PC-3 (cell line): Measurements from ENCODE around the gene MAGEA3. TPM values are rescaled to one million over a fixed set of nuclear protein-coding genes. Genes with fewer than 3 reads are reported as not detected.
A peak's percentile ranks its signal among the peaks of the same experiment; 100 is the strongest.
"Not testable (repeated sequence)": the region's sequence is repeated elsewhere in the genome, so short reads cannot be mapped to it uniquely, and the experiment has no call there.

Experiments used
- ATAC-seq: fragments of 200-7000 bp; cut with Tn5 transposase; 2 replicates; pipeline ENCODE4 v1.9.1; 2020; ENCODE audit warnings: mild to moderate bottlenecking, moderate library complexity
- BruUV-seq: library from RNA; stranded (reverse); fragments of 400-500 nt; replicated peaks from 2 replicates; lab custom pipeline; 2021; lab: Mats Ljungman, UMichigan
- CTCF ChIA-PET: fragments of 300-600 bp; sonication (Branson Sonifier 250); formaldehyde crosslinking; loops from one replicate; lab custom pipeline; 2022; ENCODE audit warnings: antibody characterized with exemption; lab: Charles Lee
- POLR2A ChIA-PET: fragments of 300-600 bp; sonication (Branson Sonifier 250); formaldehyde crosslinking; loops from one replicate; lab custom pipeline; 2022; ENCODE audit warnings: antibody characterized with exemption; ENCODE audit not compliant: unreplicated experiment; lab: Charles Lee
- DNase-seq: peaks from one replicate; pipeline ENCODE4 v3.0.0-alpha.2; 2015
- H2AFZ ChIP-seq: fragments of 300-600 bp; sonication (generic); 2 replicates; pipeline ENCODE4 v1.6.0; 2016; ENCODE audit warnings: antibody characterized with exemption, low read length
- H3F3A ChIP-seq: fragments of 300-600 bp; sonication (generic); one replicate; pipeline ENCODE4 v1.6.0; 2017; ENCODE audit warnings: antibody characterized with exemption, low read length, control low read depth, mild to moderate bottlenecking; ENCODE audit not compliant: unreplicated experiment
- H3K27ac ChIP-seq: fragments of 300-600 bp; sonication (generic); 2 replicates; pipeline ENCODE4 v1.5.1; 2016; ENCODE audit warnings: mild to moderate bottlenecking, low read length
- H3K27me3 ChIP-seq: fragments of 300-600 bp; sonication (generic); 2 replicates; pipeline ENCODE4 v1.6.1; 2016; ENCODE audit warnings: low read length, mixed read lengths
- H3K36me3 ChIP-seq: fragments of 300-600 bp; sonication (generic); 2 replicates; pipeline ENCODE4 v1.6.1; 2016; ENCODE audit warnings: low read depth, mixed run types, low read length, mixed read lengths
- H3K4me1 ChIP-seq: fragments of 300-600 bp; sonication (generic); 2 replicates; pipeline ENCODE4 v1.5.1; 2016; ENCODE audit warnings: low read length; ENCODE audit not compliant: insufficient read depth
- H3K4me2 ChIP-seq: fragments of 300-600 bp; sonication (generic); 2 replicates; pipeline ENCODE4 v1.6.0; 2016; ENCODE audit warnings: low read length
- H3K4me3 ChIP-seq: fragments of 300-600 bp; sonication (generic); 2 replicates; pipeline ENCODE4 v1.5.1; 2016; ENCODE audit warnings: mild to moderate bottlenecking, low read length, mixed read lengths
- H3K79me2 ChIP-seq: fragments of 300-600 bp; sonication (generic); 2 replicates; pipeline ENCODE4 v1.6.1; 2017; ENCODE audit warnings: low read length, mixed read lengths
- H3K9ac ChIP-seq: fragments of 300-600 bp; sonication (generic); 2 replicates; pipeline ENCODE4 v1.6.0; 2016; ENCODE audit warnings: mild to moderate bottlenecking, low read length
- H3K9me2 ChIP-seq: fragments of 300-600 bp; sonication (generic); replicated peaks from 2 replicates; pipeline ENCODE4 v1.6.1; 2016; ENCODE audit warnings: mixed run types, low read length, mixed read lengths
- H3K9me3 ChIP-seq: fragments of 300-600 bp; sonication (generic); 2 replicates; pipeline ENCODE4 v1.6.1; 2016; ENCODE audit warnings: low read length, mixed read lengths
- H4K20me1 ChIP-seq: fragments of 300-600 bp; sonication (generic); 2 replicates; pipeline ENCODE4 v1.6.1; 2016; ENCODE audit warnings: low read length, mixed read lengths
- EZH2 ChIP-seq: fragments of 300-600 bp; sonication (generic); IDR thresholded peaks from one replicate; pipeline ENCODE4 v1.6.1; 2017; ENCODE audit warnings: antibody characterized with exemption, mild to moderate bottlenecking, low read length; ENCODE audit not compliant: unreplicated experiment
- EZH2phosphoT487 ChIP-seq: fragments of 300-600 bp; sonication (generic); IDR thresholded peaks from 2 replicates; pipeline ENCODE4 v1.6.1; 2018; ENCODE audit warnings: mild to moderate bottlenecking, antibody characterized with exemption, low read length, borderline replicate concordance
- intact Hi-C: fragments of 100-400 bp; cut with micrococcal nuclease; formaldehyde crosslinking; loops from 2 replicates; pipeline ENCODE4 v1.9.0; 2023
- total RNA-seq: library from RNA; depleted of rRNA; stranded (reverse); fragments of >200 nt; gene quantifications from 2 replicates; pipeline ENCODE4 v1.2.3, GENCODE V29; 2014
- TF ChIP-seq, protein P1 (sequence below): fragments of 300-600 bp; sonication (generic); conservative IDR thresholded peaks from 2 replicates; pipeline ENCODE4 v1.5.1; 2017; ENCODE audit warnings: antibody characterized with exemption, low read depth, mild to moderate bottlenecking, low read length

Gene MAGEA3
- total RNA-seq, 1 experiment from 2014 or later = 3.0 TPM

DNA sequence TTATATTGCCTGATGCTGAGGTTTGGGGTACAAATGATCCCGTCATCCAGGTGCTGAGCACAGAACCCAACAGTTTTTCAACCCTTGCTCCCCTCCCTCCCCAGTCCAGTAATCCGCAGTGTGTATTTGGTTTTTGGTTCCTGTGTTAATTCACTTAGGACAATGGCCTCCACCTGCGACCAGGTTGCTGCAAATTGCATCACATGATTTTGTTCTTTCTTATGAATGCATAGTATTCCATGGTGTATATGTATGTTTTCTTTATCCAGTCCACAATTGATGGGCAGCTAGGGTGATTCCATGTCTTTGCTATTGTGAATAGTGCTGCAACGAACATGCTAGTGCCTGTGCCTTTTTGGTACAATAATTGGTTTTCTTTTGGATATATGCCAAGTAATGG, 35.5 kb upstream of the MAGEA3 start:
- ChIA-PET CTCF (no interaction called here), POLR2A (no interaction called here)
- H3K79me2 ChIP-seq = no peaks in the 10 kb centered on the region
- TF ChIP-seq, protein P1, sequence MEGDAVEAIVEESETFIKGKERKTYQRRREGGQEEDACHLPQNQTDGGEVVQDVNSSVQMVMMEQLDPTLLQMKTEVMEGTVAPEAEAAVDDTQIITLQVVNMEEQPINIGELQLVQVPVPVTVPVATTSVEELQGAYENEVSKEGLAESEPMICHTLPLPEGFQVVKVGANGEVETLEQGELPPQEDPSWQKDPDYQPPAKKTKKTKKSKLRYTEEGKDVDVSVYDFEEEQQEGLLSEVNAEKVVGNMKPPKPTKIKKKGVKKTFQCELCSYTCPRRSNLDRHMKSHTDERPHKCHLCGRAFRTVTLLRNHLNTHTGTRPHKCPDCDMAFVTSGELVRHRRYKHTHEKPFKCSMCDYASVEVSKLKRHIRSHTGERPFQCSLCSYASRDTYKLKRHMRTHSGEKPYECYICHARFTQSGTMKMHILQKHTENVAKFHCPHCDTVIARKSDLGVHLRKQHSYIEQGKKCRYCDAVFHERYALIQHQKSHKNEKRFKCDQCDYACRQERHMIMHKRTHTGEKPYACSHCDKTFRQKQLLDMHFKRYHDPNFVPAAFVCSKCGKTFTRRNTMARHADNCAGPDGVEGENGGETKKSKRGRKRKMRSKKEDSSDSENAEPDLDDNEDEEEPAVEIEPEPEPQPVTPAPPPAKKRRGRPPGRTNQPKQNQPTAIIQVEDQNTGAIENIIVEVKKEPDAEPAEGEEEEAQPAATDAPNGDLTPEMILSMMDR = no peak
- TF ChIP-seq EZH2 = no peak
- TF ChIP-seq EZH2phosphoT487 = no peak
- H3K9me2 ChIP-seq = no peaks in the 10 kb centered on the region
- H4K20me1 ChIP-seq = no peaks in the 10 kb centered on the region
- H3K27me3 ChIP-seq = 0 out of 2 replicates have a peak, but pooled peaks cover 3% of the 10 kb centered on the region
- intact Hi-C loops = no loop called here
- DNase-seq = no peak
- H3K9me3 ChIP-seq = no peaks in the 10 kb centered on the region
- no peaks in the 10 kb centered on the region for H3F3A ChIP-seq
- H2AFZ ChIP-seq = no peak overlapping the region
- no peaks in the 10 kb centered on the region for H3K36me3 ChIP-seq
- no peaks in the 10 kb centered on the region for H3K4me1 ChIP-seq
- H3K4me3 ChIP-seq = no peak overlapping the region
- H3K27ac ChIP-seq = no peak overlapping the region
- no peak overlapping the region for H3K4me2 ChIP-seq
- H3K9ac ChIP-seq = no peak overlapping the region
- no peak for ATAC-seq
- BruUV-seq = no TSS peak

DNA sequence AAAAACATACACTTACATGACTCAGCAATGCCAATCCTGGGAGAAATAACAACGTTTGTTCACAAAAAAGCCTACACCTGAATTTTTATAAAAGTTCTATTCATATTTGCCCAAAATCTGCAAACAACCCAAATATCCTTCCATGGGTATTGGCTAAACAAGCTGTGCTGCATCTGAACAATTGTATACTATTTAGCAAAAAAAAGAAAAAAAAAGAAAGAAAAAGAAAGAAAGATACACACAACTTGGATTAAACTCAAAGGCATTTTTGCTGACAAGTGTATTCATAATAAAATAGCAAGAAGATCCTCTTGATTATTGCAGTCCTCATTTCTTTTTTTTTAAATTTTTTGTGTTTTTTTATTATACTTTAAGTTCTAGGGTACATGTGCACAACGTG, 24.5 kb upstream of the MAGEA3 start:
- no peaks in the 10 kb centered on the region for H4K20me1 ChIP-seq
- POLR2A ChIA-PET = no interaction called here
- no peak overlapping the region for H3K4me2 ChIP-seq
- H3K4me1 ChIP-seq = no peaks in the 10 kb centered on the region
- intact Hi-C loops = no loop called here
- H3K9ac ChIP-seq = no peak overlapping the region
- DNase-seq = no peak
- no peaks in the 10 kb centered on the region for H3K36me3 ChIP-seq
- ATAC-seq = no peak
- H3K9me3 ChIP-seq = no peaks in the 10 kb centered on the region
- TF ChIP-seq EZH2phosphoT487 = no peak
- TF ChIP-seq EZH2 = no peak
- TF ChIP-seq, protein P1 = no peak
- no TSS peak for BruUV-seq
- CTCF ChIA-PET = no interaction called here
- H3K27me3 ChIP-seq = no peaks in the 10 kb centered on the region
- H3F3A ChIP-seq = no peaks in the 10 kb centered on the region
- no peaks in the 10 kb centered on the region for H3K9me2 ChIP-seq
- no peaks in the 10 kb centered on the region for H3K79me2 ChIP-seq
- no peak overlapping the region for H3K27ac ChIP-seq
- no peak overlapping the region for H3K4me3 ChIP-seq
- H2AFZ ChIP-seq = no peak overlapping the region

DNA sequence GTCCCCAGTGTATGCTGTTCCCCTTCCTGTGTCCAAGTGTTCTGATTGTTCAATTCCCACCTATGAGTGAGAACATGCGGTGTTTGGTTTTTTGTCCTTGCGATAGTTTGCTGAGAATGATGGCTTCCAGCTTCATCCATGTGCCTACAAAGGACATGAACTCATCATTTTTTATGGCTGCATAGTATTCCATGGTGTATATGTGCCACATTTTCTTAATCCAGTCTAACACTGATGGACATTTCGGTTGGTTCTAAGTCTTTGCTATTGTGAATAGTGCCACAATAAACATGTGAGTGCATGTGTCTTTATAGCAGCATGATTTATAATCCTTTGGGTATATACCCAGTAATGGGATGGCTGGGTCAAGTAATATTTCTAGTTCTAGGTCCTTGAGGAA, 23.9 kb upstream of the MAGEA3 start:
- H3K4me3 ChIP-seq, H2AFZ ChIP-seq, H3K79me2 ChIP-seq, H3K27me3 ChIP-seq, H3K27ac ChIP-seq, intact Hi-C loops, H3K9me3 ChIP-seq, H3K36me3 ChIP-seq, ATAC-seq, H3K4me2 ChIP-seq, H3K9ac ChIP-seq, H3K4me1 ChIP-seq, H3F3A ChIP-seq, H4K20me1 ChIP-seq, H3K9me2 ChIP-seq, DNase-seq, POLR2A ChIA-PET, CTCF ChIA-PET, BruUV-seq: not testable (repeated sequence)

DNA sequence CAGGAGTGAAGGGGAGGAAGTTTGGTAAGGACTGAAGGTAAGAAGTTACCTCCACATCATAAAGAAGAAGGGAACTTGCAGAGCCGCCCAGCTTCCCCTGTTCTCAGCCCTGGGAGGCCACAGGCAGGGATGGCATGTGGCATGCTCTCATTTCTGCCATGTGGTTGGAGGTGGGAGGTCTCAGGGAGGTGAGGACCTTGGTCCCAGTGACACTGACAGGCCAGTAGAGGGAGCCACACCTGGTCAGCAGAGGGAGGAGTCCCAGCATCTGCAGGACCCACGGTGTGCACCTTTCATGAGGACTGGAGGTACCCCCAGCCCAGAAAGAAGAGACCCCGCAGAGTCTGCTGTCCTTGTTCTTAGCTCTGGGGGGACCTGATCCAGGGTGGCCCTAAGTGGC, 17.6 kb upstream of the MAGEA3 start:
- intact Hi-C loops = not testable (repeated sequence)

DNA sequence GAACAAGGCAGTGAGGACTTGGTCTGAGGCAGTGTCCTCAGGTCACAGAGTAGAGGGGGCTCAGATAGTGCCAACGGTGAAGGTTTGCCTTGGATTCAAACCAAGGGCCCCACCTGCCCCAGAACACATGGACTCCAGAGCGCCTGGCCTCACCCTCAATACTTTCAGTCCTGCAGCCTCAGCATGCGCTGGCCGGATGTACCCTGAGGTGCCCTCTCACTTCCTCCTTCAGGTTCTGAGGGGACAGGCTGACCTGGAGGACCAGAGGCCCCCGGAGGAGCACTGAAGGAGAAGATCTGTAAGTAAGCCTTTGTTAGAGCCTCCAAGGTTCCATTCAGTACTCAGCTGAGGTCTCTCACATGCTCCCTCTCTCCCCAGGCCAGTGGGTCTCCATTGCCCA, 1.8 kb downstream of the MAGEA3 start:
- H3K27ac ChIP-seq, ATAC-seq, H3K36me3 ChIP-seq, CTCF ChIA-PET, BruUV-seq, POLR2A ChIA-PET, H4K20me1 ChIP-seq, H2AFZ ChIP-seq, H3K79me2 ChIP-seq, H3K9me2 ChIP-seq, H3K4me2 ChIP-seq, H3K9ac ChIP-seq, H3K27me3 ChIP-seq, H3K4me3 ChIP-seq, intact Hi-C loops, H3K9me3 ChIP-seq, DNase-seq, H3K4me1 ChIP-seq, H3F3A ChIP-seq: not testable (repeated sequence)

More for the DNA sequence above, 17.6 kb upstream of the MAGEA3 start:
- BruUV-seq, H4K20me1 ChIP-seq, H3K9me2 ChIP-seq, H3K4me1 ChIP-seq, H3K27me3 ChIP-seq, H3K4me2 ChIP-seq, H3K27ac ChIP-seq, H3K4me3 ChIP-seq, H3K9ac ChIP-seq, POLR2A ChIA-PET, H3F3A ChIP-seq, H3K9me3 ChIP-seq, H2AFZ ChIP-seq, H3K36me3 ChIP-seq, DNase-seq, CTCF ChIA-PET, H3K79me2 ChIP-seq: not testable (repeated sequence)
- peak; percentile 50; the same call in 1 of the 2 replicates for ATAC-seq
